Liver (tissue), 3 donors: Measurements from ENCODE around the gene SCGB1D4.

Experiments
- ATF3 ChIP-seq: IDR thresholded peaks from 2 replicates; pipeline ENCODE4 v1.6.1; 2016; ENCODE audit warnings: antibody characterized with exemption
- CTCF ChIP-seq: fragments of 150-350 bp; IDR thresholded peaks from 2 replicates; pipeline ENCODE4 v1.5.1; 2017; ENCODE audit warnings: improper control_type of control experiment, low read depth, low read length; ENCODE audit not compliant: missing input control
- EGR1 ChIP-seq, 2 donors: IDR thresholded peaks; 2 replicates each; pipeline ENCODE4 v1.6.1; 2016 to 2018; ENCODE audit warnings: antibody characterized with exemption in 2 of 2, low read depth in 2 of 2
- FOXA1 ChIP-seq: IDR thresholded peaks from 2 replicates; pipeline ENCODE4 v1.6.1; 2016; ENCODE audit warnings: antibody characterized with exemption
- MAX ChIP-seq: IDR thresholded peaks from 2 replicates; pipeline ENCODE4 v1.6.1; 2016; ENCODE audit warnings: antibody characterized with exemption
- RAD21 ChIP-seq, 2 donors: IDR thresholded peaks; 2 replicates each; pipeline ENCODE4 v1.6.1; 2016; ENCODE audit warnings: antibody characterized with exemption in 2 of 2, mild to moderate bottlenecking in 2 of 2
- REST ChIP-seq: IDR thresholded peaks from 2 replicates; pipeline ENCODE4 v1.6.1; 2016; ENCODE audit warnings: antibody characterized with exemption, mild to moderate bottlenecking
- RXRA ChIP-seq, 2 donors: IDR thresholded peaks; 2 replicates each; pipeline ENCODE4 v1.6.1; 2017 to 2018; ENCODE audit warnings: antibody characterized with exemption in 2 of 2, mild to moderate bottlenecking in 1 of 2
- SP1 ChIP-seq: IDR thresholded peaks from 2 replicates; pipeline ENCODE4 v1.6.1; 2018; ENCODE audit warnings: antibody characterized with exemption, mild to moderate bottlenecking
- TAF1 ChIP-seq: conservative IDR thresholded peaks from 2 replicates; pipeline ENCODE4 v1.6.1; 2016; ENCODE audit warnings: antibody characterized with exemption, mild to moderate bottlenecking
- ZBTB33 ChIP-seq: IDR thresholded peaks from 2 replicates; pipeline ENCODE4 v1.6.1; 2016; ENCODE audit warnings: antibody characterized with exemption
- donor health status: healthy.
- donor health status: healthy.

- no peak for TF ChIP-seq CTCF
- no peak for TF ChIP-seq ATF3
- TF ChIP-seq RAD21 (IDR thresholded peaks at IDR 0.05), result no peak
- no peak for TF ChIP-seq ZBTB33
- TF ChIP-seq MAX, result no peak
- TF ChIP-seq TAF1, result no peak
- TF ChIP-seq FOXA1, result no peak
- TF ChIP-seq REST, result no peak
- no peak for TF ChIP-seq RXRA (IDR thresholded peaks at IDR 0.05)
- TF ChIP-seq EGR1 (IDR thresholded peaks at IDR 0.05; ENCODE audit: low read depth in 2 of 2), result no peak
- no peak for TF ChIP-seq SP1
Observed at GRCh38 chr11:62315431-62315830, 16.6 kb upstream of the SCGB1D4 start.
